ENCODE results near the gene SDK2. TPM values are rescaled to one million over a fixed set of nuclear protein-coding genes. Genes with fewer than 3 reads are reported as not detected.

The SDK2 gene
- total and polyA plus RNA-seq, 2 experiments from 2014 or later = 0.74 to 5.1 TPM

DNA sequence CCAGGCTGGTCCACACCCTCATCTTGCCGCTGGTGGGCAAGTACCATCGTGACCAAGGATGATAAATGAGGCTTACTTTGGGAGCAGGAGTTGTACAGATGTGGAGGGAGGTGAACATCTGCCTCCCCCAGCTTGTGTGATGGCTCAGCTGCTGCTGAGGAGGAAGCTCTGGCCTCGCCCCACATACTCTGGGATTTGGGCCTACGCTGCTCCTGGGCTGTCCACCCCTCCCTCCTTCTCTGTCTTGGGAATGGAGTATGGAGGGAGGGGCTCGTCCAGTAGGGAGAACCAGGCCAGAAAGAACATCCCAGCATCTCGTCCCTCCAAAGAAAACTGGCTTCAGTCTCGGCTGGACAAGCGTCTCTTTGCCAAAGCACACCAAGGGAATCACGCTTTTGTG is 197.6 kb downstream of the SDK2 start:
- DNase-seq (ENCODE audit: low spot score) (no peak), ATAC-seq (no peak)
- no peaks in the 10 kb centered on the region for H3K4me1 Mint-ChIP-seq
- no peaks in the 10 kb centered on the region for H3K4me1 ChIP-seq (ENCODE audit: insufficient read depth)
- no peak overlapping the region for H3K27ac ChIP-seq (ENCODE audit: low read depth)
- H3K9me2 ChIP-seq (ENCODE audit: insufficient read depth) = no peaks in the 10 kb centered on the region
- no peak overlapping the region for H2AFZ ChIP-seq
- no peaks in the 10 kb centered on the region for H3K79me2 ChIP-seq (replicated peaks; ENCODE audit: insufficient read depth)
- no peak for TF ChIP-seq EZH2phosphoT487 (IDR thresholded peaks at IDR 0.05; ENCODE audit: unreplicated experiment)
- no peak for TF ChIP-seq CREB1 (CRISPR knock-in tag; IDR thresholded peaks at IDR 0.05; ENCODE audit: low read depth)
- TF ChIP-seq ZNF331 (CRISPR knock-in tag; IDR thresholded peaks at IDR 0.05; ENCODE audit: low read depth) = no peak
- no peak for TF ChIP-seq EZH2 (IDR thresholded peaks at IDR 0.05; ENCODE audit: low read depth, unreplicated experiment)
- TF ChIP-seq, protein P1, sequence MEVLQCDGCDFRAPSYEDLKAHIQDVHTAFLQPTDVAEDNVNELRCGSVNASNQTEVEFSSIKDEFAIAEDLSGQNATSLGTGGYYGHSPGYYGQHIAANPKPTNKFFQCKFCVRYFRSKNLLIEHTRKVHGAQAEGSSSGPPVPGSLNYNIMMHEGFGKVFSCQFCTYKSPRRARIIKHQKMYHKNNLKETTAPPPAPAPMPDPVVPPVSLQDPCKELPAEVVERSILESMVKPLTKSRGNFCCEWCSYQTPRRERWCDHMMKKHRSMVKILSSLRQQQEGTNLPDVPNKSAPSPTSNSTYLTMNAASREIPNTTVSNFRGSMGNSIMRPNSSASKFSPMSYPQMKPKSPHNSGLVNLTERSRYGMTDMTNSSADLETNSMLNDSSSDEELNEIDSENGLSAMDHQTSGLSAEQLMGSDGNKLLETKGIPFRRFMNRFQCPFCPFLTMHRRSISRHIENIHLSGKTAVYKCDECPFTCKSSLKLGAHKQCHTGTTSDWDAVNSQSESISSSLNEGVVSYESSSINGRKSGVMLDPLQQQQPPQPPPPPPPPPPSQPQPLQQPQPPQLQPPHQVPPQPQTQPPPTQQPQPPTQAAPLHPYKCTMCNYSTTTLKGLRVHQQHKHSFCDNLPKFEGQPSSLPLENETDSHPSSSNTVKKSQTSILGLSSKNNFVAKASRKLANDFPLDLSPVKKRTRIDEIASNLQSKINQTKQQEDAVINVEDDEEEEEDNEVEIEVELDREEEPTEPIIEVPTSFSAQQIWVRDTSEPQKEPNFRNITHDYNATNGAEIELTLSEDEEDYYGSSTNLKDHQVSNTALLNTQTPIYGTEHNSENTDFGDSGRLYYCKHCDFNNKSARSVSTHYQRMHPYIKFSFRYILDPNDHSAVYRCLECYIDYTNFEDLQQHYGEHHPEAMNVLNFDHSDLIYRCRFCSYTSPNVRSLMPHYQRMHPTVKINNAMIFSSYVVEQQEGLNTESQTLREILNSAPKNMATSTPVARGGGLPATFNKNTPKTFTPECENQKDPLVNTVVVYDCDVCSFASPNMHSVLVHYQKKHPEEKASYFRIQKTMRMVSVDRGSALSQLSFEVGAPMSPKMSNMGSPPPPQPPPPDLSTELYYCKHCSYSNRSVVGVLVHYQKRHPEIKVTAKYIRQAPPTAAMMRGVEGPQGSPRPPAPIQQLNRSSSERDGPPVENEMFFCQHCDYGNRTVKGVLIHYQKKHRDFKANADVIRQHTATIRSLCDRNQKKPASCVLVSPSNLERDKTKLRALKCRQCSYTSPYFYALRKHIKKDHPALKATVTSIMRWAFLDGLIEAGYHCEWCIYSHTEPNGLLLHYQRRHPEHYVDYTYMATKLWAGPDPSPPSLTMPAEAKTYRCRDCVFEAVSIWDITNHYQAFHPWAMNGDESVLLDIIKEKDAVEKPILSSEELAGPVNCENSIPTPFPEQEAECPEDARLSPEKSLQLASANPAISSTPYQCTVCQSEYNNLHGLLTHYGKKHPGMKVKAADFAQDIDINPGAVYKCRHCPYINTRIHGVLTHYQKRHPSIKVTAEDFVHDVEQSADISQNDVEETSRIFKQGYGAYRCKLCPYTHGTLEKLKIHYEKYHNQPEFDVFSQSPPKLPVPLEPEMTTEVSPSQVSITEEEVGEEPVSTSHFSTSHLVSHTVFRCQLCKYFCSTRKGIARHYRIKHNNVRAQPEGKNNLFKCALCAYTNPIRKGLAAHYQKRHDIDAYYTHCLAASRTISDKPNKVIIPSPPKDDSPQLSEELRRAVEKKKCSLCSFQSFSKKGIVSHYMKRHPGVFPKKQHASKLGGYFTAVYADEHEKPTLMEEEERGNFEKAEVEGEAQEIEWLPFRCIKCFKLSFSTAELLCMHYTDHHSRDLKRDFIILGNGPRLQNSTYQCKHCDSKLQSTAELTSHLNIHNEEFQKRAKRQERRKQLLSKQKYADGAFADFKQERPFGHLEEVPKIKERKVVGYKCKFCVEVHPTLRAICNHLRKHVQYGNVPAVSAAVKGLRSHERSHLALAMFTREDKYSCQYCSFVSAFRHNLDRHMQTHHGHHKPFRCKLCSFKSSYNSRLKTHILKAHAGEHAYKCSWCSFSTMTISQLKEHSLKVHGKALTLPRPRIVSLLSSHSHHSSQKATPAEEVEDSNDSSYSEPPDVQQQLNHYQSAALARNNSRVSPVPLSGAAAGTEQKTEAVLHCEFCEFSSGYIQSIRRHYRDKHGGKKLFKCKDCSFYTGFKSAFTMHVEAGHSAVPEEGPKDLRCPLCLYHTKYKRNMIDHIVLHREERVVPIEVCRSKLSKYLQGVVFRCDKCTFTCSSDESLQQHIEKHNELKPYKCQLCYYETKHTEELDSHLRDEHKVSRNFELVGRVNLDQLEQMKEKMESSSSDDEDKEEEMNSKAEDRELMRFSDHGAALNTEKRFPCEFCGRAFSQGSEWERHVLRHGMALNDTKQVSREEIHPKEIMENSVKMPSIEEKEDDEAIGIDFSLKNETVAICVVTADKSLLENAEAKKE (CRISPR knock-in tag; IDR thresholded peaks at IDR 0.05) = no peak
- TF ChIP-seq ZNF114 (CRISPR knock-in tag; IDR thresholded peaks at IDR 0.05) = no peak
- TF ChIP-seq, protein P2, sequence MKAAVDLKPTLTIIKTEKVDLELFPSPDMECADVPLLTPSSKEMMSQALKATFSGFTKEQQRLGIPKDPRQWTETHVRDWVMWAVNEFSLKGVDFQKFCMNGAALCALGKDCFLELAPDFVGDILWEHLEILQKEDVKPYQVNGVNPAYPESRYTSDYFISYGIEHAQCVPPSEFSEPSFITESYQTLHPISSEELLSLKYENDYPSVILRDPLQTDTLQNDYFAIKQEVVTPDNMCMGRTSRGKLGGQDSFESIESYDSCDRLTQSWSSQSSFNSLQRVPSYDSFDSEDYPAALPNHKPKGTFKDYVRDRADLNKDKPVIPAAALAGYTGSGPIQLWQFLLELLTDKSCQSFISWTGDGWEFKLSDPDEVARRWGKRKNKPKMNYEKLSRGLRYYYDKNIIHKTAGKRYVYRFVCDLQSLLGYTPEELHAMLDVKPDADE (IDR thresholded peaks at IDR 0.05) = no peak
- TF ChIP-seq, protein P3, sequence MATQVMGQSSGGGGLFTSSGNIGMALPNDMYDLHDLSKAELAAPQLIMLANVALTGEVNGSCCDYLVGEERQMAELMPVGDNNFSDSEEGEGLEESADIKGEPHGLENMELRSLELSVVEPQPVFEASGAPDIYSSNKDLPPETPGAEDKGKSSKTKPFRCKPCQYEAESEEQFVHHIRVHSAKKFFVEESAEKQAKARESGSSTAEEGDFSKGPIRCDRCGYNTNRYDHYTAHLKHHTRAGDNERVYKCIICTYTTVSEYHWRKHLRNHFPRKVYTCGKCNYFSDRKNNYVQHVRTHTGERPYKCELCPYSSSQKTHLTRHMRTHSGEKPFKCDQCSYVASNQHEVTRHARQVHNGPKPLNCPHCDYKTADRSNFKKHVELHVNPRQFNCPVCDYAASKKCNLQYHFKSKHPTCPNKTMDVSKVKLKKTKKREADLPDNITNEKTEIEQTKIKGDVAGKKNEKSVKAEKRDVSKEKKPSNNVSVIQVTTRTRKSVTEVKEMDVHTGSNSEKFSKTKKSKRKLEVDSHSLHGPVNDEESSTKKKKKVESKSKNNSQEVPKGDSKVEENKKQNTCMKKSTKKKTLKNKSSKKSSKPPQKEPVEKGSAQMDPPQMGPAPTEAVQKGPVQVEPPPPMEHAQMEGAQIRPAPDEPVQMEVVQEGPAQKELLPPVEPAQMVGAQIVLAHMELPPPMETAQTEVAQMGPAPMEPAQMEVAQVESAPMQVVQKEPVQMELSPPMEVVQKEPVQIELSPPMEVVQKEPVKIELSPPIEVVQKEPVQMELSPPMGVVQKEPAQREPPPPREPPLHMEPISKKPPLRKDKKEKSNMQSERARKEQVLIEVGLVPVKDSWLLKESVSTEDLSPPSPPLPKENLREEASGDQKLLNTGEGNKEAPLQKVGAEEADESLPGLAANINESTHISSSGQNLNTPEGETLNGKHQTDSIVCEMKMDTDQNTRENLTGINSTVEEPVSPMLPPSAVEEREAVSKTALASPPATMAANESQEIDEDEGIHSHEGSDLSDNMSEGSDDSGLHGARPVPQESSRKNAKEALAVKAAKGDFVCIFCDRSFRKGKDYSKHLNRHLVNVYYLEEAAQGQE (IDR thresholded peaks at IDR 0.05; ENCODE audit: unreplicated experiment) = no peak
- TF ChIP-seq POLR2AphosphoS5 (IDR thresholded peaks at IDR 0.05; ENCODE audit: low read depth) = no peak
- no peak for TF ChIP-seq STAT1 (IDR thresholded peaks at IDR 0.05; ENCODE audit: unreplicated experiment)
- TF ChIP-seq, protein P4, sequence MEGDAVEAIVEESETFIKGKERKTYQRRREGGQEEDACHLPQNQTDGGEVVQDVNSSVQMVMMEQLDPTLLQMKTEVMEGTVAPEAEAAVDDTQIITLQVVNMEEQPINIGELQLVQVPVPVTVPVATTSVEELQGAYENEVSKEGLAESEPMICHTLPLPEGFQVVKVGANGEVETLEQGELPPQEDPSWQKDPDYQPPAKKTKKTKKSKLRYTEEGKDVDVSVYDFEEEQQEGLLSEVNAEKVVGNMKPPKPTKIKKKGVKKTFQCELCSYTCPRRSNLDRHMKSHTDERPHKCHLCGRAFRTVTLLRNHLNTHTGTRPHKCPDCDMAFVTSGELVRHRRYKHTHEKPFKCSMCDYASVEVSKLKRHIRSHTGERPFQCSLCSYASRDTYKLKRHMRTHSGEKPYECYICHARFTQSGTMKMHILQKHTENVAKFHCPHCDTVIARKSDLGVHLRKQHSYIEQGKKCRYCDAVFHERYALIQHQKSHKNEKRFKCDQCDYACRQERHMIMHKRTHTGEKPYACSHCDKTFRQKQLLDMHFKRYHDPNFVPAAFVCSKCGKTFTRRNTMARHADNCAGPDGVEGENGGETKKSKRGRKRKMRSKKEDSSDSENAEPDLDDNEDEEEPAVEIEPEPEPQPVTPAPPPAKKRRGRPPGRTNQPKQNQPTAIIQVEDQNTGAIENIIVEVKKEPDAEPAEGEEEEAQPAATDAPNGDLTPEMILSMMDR (conservative IDR thresholded peaks at IDR 0.05; ENCODE audit: low read depth in 2 of 2) = no peak
- no peak for TF ChIP-seq JUNB (IDR thresholded peaks at IDR 0.05; ENCODE audit: unreplicated experiment)
- TF ChIP-seq NANOG (IDR thresholded peaks at IDR 0.05; ENCODE audit: borderline replicate concordance) = no peak
- H4K20me1 ChIP-seq (replicated peaks; ENCODE audit: insufficient read depth) = no peaks in the 10 kb centered on the region
- H3K4me2 ChIP-seq = no peak overlapping the region
- no peaks in the 10 kb centered on the region for H3K36me3 ChIP-seq (ENCODE audit: insufficient read depth)
- no peaks in the 10 kb centered on the region for H3F3A ChIP-seq (replicated peaks; ENCODE audit: low read depth)
- no peaks in the 10 kb centered on the region for H3K36me3 Mint-ChIP-seq (ENCODE audit: low read depth)
- H3K4me3 ChIP-seq = no peak overlapping the region
- H3K27ac Mint-ChIP-seq = no peak overlapping the region
- H3K27me3 Mint-ChIP-seq (ENCODE audit: insufficient read depth, low read depth, poor library complexity) = peaks cover 7% of the 10 kb centered on the region
- H3K27me3 ChIP-seq (ENCODE audit: insufficient read depth) = no peaks in the 10 kb centered on the region
- no peak overlapping the region for H3K4me3 Mint-ChIP-seq
- H3K9me3 Mint-ChIP-seq = no peaks in the 10 kb centered on the region
